Measurements from ENCODE around the gene MSL1.

DNA sequence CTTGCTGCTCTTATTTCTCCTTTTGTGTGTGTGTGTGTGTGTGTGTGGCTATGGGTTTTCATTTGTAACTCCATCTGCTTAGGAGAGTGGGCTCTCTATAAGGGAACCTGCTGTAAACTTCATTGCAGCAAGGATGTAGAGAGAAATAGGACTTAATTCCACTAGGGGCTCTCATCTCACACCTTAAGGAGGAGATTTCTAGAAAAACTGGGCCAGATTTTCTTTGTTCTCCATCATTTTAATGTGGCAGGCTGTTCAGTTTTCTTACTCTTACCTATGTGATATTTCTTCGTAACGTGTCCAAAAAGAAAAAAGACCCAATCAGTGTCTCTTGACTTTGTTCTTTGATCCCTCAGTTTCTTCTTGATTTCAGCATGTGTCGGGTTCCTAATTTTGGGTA is 14.0 kb downstream of the MSL1 start:
- TF ChIP-seq CTCF (IDR thresholded peaks at IDR 0.05) (no peak), POLR2AphosphoS5 (IDR thresholded peaks at IDR 0.05) (no peak), POLR2A (IDR thresholded peaks at IDR 0.05) (no peak), EP300 (IDR thresholded peaks at IDR 0.05) (no peak)
